Kidney epithelial cell (primary cell): ENCODE measurements around the gene GPC6. TPM values are rescaled to one million over a fixed set of nuclear protein-coding genes. Genes with fewer than 3 reads are reported as not detected.

Source experiments
- DNase-seq: peaks from one replicate; pipeline ENCODE4 v3.0.0-alpha.2; 2010; ENCODE audit warnings: low read depth
- H3K27me3 ChIP-seq: 2 replicates; pipeline ENCODE4 v1.6.0; 2011; ENCODE audit warnings: low read length; ENCODE audit not compliant: control insufficient read depth, insufficient read depth
- H3K36me3 ChIP-seq: 2 replicates; pipeline ENCODE4 v1.5.1; 2011; ENCODE audit warnings: low read length; ENCODE audit not compliant: control insufficient read depth, insufficient read depth
- H3K4me3 ChIP-seq: 2 replicates; pipeline ENCODE4 v1.5.1; 2011; ENCODE audit warnings: low read depth, mild to moderate bottlenecking, control low read depth, low read length
- CTCF ChIP-seq: IDR thresholded peaks from 2 replicates; pipeline ENCODE4 v1.5.1; 2011; ENCODE audit warnings: mild to moderate bottlenecking, moderate library complexity, low read length, control low read depth, inconsistent platforms; ENCODE audit not compliant: insufficient read depth, poor library complexity, severe bottlenecking
- total RNA-seq: library from RNA; depleted of rRNA; stranded (reverse); fragments of >200 nt; gene quantifications from 2 replicates; pipeline ENCODE4 v1.2.3, GENCODE V29; 2015

Gene GPC6
- total RNA-seq, 1 donor from 2014 or later, result 62.7 TPM

- H3K4me3 ChIP-seq, result no peak overlapping the region
- DNase-seq, result no peak
- H3K36me3 ChIP-seq, result no peaks in the 10 kb centered on the region
- TF ChIP-seq CTCF, result no peak
- no peaks in the 10 kb centered on the region for H3K27me3 ChIP-seq
Measured at GRCh38 chr13:93925990-93926389, 699.4 kb downstream of the GPC6 start.

DNA sequence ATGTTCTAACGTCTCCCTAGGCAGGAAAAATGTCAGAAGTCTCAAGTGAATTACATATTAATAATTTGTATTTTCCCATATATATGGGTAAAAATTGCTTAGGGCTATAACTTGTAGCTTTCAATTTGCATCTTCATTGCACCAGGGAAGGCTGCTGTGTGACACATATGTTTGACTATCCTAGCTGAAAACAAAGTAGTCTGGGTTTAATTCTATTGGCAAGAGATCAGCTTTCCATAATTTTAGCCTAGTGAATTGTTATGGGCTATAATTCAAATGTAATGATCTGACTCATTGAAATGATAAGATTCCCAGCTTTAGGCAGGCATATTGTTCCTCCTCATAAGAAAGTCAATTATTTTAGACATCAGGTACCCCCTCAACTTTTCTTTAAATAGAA lies 699.8 kb downstream of the GPC6 start:
- no peak overlapping the region for H3K4me3 ChIP-seq
- no peaks in the 10 kb centered on the region for H3K36me3 ChIP-seq
- no peak for DNase-seq
- no peak for TF ChIP-seq CTCF
- H3K27me3 ChIP-seq, result no peaks in the 10 kb centered on the region

DNA sequence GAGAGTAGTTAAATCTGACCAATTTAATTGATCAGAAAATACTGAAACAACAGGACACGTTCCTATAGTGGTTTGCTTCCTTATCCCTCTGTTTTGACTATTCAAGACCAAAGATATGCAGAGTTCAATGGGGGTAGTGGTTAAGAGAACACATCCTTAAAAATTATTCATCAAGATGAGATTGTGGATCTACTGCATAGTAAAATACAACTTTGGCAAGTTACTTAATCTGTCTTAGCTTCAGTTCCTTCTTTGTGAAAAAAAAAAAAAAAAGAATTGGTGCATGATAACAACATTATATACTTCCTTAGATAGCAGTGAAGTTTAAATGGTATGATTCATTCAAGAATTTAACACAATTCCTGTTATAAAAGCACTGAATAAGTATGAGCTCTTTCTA lies 700.8 kb downstream of the GPC6 start:
- Histone ChIP-seq H3K36me3 (no peaks in the 10 kb centered on the region), H3K4me3 (no peak overlapping the region), H3K27me3 (no peaks in the 10 kb centered on the region)
- TF ChIP-seq CTCF, result no peak
- no peak for DNase-seq

DNA sequence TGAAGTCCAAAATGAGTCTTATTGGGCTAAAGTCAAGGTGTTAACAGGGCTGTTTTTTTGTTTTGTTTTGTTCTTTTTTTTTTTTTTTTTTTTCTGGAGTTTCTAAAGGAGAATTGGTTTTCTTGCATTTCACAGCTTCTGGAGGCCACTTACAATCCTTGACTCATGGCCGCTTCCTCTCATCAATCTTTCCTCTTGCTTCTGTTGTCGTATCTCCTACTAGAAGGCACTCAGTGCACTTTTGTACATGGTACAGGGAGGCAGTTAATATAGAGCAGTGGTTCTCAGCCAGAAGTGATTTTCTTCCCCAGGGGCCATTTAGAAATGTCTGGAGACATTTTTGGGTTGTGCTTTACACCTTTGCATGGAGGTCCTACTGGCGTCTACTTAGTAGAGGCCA lies 706.3 kb downstream of the GPC6 start:
- DNase-seq, result no peak
- TF ChIP-seq CTCF, result no peak
- Histone ChIP-seq H3K27me3 (no peaks in the 10 kb centered on the region), H3K36me3 (no peaks in the 10 kb centered on the region), H3K4me3 (no peak overlapping the region)

DNA sequence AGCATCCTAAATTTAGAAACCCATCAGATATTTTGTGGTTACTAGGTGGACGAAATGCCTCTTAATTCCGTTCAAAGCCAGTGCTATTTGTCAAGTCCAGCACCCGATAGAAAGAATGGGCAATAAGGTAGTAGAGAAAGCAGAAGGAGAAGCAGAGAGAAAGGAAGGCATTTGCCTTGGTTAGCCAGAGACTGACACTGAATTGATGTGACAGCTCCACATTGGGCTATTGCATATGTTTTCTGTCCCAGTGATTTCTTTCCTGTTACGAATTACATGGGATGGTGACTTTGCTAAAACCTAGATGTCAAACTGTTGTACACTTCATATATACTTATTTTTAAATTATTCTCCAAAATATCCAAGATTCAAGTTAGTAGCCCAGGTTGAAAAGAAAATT lies 710.3 kb downstream of the GPC6 start:
- Histone ChIP-seq H3K36me3 (no peaks in the 10 kb centered on the region), H3K27me3 (no peaks in the 10 kb centered on the region), H3K4me3 (no peak overlapping the region)
- TF ChIP-seq CTCF, result no peak
- no peak for DNase-seq

- no peak for DNase-seq
- H3K4me3 ChIP-seq, result no peak overlapping the region
- no peak for TF ChIP-seq CTCF
- H3K27me3 ChIP-seq, result no peaks in the 10 kb centered on the region
- peaks cover 1% of the 10 kb centered on the region for H3K36me3 ChIP-seq
Measured at GRCh38 chr13:93941444-93941843, 714.8 kb downstream of the GPC6 start.
